Activated T-helper 1 cell treated with Interleukin-2 at 50 U/mL for 16 hours (primary cell): ENCODE results near the gene RNU6-9.
"Not testable (repeated sequence)": the region's sequence is repeated elsewhere in the genome, so short reads cannot be mapped to it uniquely, and the experiment has no call there.

ENCODE experiments used
- DNase-seq: peaks from one replicate; pipeline ENCODE4 v3.0.0-alpha.2; 2020; ENCODE audit warnings: low read depth

Gene RNU6-9

DNA sequence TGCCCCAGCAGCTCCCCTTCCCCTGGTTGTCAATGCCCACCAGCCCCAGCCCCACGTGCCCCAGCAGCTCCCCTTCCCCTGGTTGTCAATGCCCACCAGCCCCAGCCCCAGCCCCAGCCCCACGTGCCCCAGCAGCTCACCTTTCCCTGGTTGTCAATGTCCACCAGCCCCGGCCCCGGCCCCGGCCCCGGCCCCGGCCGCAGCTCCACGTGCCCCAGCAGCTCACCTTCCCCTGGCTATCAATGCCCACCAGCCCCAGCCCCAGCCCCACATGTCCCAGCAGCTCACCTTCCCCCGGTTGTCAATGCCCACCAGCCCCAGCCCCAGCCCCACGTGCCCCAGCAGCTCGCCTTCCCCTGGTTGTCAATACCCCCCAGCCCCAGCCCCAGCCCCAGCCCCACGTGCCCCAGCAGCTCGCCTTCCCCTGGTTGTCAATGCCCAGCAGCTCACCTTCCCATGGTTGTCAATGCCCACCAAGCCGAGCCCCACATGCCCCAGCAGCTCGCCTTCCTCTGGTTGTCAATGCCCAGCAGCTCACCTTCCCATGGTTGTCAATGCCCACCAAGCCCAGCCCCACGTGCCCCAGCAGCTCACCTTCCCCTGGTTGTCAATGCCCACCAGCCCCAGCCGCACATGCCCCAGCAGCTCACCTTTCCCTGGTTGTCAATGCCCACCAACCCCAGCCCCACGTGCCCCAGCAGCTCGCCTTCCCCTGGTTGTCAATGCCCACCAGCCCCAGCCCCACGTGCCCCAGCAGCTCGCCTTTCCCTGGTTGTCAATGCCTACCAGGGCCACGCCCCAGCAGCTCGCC lies 14.3 kb upstream of the RNU6-9 start:
- not testable (repeated sequence) for DNase-seq

DNA sequence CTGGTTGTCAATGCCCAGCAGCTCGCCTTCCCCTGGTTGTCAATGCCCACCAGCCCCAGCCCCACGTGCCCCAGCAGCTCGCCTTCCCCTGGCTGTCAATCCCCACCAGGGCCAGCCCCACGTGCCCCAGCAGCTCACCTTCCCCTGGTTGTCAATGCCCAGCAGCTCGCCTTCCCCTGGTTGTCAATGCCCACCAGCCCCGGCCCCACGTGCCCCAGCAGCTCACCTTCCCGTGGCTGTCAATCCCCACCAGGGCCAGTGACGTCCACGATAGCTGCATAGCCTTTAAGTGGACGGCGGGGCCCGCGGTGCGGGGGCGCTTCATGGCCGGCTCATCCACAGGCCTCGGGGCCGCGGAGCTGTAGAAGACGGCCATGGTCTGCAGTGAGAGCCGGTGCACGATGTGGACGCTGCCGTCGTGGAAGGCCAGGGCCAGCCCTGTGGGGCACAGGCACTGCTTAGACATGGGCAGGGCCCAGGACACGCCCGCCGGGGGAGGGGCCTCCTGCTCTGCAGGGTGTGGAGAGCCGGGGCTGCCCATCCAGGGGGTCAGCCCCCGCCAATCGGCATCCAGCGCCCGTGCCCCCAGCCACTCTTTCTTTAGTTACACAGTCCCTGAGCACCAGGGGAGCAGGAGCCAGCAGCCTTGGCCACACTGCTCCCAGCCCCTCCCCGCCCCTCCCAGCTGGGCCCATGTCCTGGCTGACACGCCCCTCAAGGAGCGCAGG lies 13.4 kb upstream of the RNU6-9 start:
- DNase-seq: no peak

DNA sequence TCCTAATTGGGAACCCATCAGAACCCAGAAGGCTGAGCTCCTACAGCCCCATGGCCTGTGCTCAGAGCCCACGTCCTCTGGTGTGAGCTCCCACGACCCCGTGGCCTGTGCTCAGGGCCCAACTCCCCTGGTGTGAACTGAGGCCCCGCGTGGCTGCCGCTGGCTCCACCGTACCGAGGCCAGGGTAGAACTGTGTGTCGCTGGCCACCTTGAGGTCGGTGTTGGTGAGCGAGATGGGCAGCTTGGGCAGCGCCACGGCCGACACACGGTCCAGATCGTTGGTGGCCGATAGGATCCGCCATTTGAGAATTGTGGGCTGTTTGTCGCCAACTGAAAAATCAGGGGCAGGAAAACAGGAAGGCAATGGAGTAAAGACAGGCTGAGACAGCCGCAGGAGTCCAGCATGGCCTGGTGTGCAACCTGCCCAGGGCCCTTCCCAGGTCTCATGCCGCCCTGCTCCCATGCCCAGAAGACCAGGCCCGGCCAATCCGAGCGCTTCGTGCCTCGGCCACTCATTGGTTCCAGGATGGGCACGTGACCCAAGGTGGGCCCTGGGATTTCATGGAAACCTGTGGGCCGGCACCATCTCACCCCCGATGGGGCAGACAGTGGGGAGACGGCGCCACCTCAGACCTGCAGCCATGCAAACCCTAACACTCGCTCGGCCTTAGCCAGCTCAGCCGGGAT lies 11.8 kb upstream of the RNU6-9 start:
- DNase-seq: no peak

DNA sequence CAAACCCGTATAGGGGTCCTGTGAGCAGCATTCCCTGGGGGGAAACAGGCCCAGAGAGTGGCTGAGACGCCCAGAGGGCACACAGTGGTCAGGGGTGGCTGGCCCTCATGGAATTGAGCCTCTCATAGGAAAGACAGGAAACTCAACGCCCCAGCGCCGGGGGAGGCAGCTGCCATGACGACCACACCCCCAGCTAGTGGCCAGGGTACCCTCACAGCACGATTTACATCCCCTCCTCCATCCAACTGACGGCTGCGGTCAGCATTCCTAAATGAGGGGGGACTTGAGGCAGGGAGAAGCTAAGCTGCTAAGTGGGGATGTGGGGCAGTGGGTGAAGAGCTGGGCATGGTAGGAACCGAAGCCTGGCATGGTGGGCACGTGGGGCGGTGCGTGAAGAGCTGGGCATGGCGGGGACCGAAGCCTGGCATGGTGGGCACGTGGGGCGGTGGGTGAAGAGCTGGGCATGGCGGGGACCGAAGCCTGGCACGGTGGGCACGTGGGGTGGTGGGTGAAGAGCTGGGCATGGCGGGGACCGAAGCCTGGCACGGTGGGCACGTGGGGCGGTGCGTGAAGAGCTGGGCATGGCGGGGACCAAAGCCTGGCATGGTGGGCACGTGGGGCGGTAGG lies 10.3 kb upstream of the RNU6-9 start:
- no peak for DNase-seq

DNA sequence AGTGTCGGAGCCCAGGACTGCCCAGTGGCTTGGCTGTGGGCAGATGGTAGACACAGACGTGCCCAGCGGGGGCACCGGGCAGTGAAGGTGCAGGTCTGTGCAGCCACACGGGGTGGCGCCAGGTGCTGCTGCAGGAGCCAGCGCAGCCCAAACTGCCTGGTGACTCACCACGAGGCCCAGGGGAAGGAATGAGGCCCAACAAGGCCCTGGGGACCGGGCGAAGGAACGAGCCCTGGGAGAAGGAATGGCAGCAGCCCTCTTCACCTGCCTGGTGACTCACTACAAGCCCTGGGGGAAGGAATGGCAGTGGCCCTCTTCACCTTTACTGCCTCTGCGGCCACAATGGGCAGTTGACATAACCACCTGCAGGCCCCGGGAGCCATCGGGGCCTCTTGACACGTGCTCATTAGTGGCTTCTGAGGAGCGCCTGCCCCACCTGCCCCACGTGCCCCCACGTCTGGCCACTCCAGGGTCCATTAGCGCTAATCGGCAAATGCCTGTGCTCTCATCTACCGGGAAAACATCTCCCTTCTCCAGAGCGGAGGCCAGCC lies 9.5 kb upstream of the RNU6-9 start:
- no peak for DNase-seq

DNA sequence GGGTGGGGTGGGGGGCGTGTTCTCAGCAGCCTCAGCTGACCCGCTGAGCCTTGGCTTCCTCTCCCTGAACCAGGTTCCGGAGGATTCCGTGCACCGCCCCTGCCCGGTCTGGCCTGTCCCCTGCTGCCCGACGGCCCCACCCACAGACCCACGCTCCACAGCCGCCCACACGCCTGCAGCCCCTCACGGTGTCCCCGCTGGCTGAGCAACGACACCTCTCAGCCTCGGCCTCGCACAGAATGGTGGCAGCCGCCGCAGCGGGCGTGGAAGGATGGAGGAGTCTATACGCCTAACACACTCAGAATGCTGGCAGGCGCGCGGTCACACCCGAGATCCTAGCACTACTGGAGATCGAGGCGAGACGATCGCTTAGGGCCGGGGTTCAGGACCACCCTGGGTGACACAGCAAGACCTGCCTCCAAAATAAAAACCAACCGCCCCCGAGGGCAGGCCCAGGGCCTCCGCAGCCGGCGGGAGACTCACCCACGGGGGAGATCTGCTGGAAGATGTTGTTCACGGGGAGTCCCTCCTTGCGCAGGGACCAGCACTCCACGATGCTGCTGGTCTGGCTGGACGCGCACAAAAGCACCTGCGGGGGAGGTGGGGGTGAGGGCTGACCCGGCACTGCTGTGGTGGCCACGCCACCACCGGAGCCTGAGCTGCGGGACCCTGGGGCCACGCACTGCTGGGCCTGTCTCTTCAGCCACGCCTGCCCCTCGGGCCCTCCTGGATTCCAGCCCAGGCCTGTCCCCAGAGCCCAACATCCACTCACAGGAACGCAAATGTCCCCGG lies 8.7 kb upstream of the RNU6-9 start:
- no peak for DNase-seq

DNA sequence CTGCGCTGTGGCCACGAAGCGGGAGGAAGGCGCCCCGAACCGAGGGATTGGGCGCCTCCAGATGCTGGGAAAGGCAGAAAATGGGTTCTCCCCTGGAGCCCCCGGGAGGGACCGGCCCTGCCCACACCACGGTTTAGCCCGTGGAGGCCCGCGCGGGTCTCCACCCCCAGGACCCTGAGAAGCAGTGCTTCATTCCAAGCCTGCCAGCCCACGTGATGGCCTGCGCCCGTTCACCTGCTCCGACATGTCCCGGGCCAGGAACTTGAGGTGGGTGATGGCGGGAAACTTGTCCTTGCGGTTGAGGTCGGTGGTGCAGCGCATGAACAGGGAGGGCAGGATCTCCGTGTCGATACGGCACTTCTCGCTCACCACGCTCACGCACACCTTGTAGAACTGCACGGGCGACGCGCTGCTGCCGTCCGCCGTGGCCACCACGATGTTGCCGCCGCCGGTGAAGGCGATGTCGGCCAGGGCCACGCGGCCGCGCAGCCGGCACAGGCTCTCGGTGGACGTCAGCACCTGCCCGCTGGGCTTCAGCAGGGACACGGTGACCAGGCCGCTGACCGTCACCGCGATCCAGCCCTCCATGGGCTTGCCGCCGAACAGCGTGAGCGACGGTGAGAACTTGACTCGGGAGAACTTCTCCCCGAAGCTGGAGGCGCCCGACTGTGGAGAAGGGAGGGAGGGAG lies 7.6 kb upstream of the RNU6-9 start:
- no peak for DNase-seq

DNA sequence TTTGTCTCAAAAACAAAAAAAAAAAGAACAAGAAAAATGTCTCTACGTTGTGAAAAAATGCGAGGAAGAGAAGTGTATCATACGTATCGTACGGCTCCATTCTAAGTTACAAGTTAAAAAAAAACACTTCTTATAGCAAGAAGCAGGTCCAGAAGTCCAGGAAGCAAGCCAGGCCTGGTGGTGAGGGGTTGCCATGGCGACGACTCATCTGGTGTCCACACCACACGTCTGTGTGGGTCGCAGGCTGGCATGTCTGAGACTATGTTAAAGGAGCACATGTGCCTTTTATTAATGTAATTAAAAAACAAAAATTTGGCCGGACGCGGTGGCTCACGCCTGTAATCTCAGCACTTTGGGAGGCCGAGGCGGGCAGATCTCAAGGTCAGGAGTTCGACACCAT lies 6.2 kb upstream of the RNU6-9 start:
- no peak for DNase-seq

DNA sequence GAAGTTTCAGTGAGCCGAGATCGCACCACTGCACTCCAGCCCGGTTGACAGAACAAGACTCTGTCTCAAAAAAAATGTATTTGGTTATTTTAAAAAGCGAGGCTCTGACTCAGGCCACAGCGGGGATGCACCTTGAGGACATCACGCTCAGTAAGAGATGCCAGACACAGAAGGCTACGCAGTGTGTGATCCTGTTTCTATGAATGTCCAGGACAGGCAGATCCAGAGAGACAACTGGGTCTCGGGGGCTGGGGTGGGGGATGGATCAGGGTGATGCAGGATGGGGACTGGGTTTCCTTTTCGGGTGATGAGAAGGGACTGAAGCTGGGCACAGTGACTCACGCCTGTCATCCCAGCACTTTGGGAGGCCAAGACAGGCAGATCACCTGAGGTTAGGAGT lies 5.7 kb upstream of the RNU6-9 start:
- DNase-seq: no peak

DNA sequence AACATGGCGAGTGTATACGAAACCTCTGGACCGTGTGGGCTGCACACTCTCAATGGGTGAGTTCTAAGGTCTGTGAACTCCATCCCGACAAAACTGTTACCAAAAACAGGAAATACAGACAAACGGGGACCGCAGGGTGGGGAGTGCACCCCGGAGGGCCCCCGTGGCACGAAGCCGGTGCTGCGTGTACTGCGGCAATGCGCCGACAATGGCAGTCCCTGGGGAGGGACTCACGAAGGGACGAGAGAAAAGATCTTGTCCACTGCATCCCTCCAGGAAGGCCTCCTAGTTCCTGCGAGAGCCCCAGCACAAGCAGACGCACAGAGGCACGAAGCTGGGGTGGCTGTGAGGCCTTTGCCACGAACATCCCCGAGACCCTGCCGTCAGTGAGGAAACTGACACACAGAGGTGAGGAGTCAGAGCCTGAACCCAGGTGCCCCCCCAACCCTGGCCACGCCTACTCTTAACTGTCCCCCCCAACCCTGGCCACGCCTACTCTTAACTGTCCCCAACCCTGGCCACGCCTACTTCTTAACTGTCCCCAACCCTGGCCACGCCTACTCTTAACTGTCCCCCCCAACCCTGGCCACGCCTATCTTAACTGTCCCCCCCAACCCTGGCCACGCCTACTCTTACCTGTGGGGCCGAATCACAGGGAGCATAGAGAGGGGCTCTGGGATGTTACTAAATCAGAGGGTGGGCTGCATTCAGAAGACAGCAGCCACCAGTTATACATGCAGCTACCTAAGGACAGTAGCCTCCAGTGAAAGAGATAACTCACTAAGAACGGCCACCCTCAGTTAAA lies 4.5 kb upstream of the RNU6-9 start:
- peak; percentile 36 for DNase-seq

DNA sequence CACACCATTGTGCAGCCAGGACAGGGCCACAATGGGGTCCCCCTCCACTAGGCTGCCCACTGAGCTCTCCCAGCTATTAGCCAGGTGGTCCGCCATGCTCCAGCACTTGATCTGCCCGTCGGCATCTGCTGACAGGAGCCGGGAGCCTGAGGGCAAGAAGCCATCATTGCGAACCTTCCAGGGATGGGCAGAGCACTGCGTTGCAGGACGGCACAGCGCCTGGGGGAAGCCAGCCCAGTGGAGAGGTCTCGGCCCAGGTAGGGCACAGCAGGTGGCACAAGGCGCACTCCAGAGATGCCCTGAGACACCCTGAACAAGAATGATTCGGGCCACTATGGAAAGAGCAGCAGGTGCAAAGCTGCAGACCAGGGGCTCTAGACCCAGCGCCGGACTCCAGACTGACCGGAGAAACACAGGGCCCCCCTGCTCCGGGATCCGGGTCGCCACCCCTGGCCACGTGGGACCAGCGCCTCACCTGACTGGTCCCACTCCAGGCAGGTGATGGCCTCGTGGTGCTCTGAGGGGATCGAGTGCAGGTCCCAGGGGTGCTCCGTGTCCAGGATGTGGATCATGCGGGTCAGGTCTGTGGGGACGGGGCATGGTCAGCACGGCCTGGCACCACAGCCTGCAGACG lies 3.5 kb upstream of the RNU6-9 start:
- DNase-seq: no peak

DNA sequence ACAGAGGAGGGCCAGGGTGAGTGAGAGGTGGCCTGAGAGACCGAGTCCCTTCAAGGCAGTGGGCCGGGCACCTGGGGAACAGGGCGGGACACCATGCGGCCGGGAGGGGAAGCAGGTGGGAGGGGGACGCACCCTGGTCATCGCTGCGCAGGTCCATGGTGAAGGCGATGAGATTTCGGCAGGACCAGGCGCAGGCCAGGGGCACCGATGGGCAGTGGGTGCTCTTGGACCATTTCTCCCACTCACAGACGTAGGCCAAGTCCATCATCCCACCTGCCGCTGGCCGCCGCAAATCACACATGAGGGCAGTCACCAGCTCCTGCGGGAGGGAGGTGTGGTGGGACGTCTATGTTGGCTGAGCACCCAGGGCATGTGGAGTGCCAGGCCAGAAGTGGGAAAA lies 2.5 kb upstream of the RNU6-9 start:
- DNase-seq: no peak

DNA sequence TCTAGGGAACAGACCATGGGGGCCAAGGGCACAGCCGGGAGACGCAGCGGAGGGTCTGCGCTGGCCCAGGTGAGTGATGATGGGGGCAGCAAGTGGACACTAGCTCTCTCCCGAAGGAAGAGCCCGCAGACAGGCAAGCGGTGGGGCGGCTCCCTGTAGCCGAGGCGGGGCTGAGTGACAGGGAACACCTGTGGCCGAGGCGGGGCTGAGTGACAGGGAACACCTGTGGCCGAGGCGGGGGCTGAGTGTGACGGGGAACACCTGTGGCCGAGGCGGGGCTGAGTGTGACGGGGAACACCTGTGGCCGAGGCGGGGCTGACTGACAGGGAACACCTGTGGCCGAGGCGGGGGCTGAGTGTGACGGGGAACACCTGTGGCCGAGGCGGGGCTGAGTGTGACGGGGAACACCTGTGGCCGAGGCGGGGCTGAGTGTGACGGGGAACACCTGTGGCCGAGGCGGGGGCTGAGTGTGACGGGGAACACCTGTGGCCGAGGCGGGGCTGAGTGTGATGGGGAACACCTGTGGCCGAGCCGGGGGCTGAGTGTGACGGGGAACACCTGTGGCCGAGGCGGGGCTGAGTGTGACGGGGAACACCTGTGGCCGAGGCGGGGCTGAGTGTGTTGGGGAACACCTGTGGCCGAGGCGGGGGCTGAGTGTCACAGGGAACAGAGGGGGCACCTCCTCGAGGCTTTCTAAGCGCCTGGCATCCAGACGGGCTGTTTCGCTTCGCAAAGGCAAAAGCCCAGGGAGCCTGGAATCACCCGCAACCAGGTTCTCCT lies 1.7 kb upstream of the RNU6-9 start:
- not testable (repeated sequence) for DNase-seq

DNA sequence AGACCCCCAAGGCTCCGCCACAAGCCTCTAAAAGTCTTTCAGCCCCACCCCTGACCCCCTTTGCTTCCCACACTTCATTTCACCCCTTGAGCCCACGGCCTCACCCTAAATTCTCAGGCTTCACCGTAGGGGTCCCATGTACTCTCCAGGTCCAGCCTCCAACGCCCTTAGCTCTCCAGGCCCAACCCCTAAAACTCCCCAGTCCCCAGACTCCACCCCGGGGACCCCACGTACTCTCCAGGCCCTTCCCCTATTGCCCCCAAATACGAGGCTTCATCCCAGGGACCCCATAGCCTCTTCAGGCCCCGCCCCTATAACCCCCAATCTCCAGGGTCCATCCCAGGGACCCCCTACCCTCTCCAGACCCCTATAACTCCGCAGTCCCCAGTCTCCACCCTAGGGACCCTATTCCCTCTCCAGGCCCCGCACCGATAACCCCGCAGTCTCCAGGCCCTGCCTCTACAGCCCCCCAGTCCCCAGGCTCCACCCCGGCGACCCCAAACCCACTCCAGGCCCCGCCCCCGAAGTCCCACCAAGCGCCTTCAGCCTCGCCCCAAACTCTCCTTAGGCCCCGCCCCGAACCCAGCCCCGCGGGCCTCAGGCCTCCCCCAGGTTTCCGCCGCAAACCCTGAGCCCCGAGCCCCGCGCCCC lies 916 bp upstream of the RNU6-9 start:
- DNase-seq: no peak

DNA sequence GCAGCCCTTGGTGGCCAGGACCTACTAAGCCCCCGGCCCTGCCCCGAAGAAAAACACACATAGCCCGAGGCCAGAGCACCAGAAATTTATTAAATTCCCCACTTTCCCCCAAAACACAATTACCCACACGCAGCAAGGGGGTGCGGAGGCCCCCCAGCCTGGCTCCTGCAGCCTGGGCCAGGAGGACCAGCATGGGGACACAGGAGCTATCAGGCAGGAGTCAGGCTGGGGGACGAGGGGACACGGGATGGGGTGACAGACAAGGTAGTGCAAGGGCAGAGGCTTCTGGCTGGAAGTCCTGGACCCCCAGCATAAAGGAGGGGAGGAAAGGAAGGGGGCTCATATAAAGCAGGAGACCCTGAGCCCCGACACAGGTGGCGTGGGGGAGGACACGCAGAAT lies 3.1 kb downstream of the RNU6-9 start:
- no peak for DNase-seq

DNA sequence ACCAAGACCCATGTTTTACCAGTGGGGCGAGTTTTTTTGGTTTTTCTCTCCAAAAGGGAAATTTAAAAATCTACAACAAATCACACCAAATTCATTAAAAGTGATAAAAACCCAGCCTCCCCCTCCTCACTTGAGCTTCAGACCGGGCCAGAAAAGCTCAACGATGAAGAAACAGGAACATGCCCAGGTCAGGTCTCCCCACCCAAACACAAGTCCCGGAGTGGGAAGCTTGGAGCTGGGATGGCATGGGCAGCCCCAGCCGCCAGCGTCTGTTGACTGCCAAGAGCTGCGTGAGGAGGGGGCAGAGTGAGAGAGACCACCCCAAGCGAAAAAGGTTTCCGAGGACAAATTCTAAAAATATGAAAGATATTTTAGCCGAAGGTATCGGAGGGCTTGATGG lies 3.7 kb downstream of the RNU6-9 start:
- no peak for DNase-seq

DNA sequence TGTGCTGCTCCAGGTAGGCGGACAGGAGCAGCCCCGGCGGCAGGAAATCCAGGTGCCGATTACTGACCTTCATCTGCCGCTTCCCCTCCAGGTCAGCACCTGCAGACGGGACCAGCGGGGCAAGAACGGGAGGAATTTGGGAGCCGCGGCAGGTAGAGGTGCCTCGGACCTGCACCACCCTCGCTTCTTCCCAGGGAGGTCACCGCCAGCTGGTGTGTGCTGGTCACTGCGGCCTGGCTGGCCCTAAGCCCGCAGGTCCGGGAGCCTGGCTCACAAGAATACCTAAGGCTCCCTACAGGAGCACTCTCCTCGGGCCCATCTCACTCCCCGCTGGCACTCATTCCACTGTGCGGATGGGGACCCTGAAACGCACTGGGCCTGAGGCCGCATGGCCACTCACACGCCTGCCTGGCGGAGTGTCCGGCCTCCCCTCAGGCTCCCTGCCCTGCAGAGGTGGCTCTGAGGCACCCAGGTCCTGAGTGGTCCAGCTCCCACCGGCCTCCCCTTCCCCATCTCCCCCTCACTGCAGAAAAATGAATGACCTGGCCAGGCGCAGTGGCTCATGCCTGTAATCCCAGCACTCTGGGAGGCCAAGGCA lies 4.3 kb downstream of the RNU6-9 start:
- DNase-seq: no peak

DNA sequence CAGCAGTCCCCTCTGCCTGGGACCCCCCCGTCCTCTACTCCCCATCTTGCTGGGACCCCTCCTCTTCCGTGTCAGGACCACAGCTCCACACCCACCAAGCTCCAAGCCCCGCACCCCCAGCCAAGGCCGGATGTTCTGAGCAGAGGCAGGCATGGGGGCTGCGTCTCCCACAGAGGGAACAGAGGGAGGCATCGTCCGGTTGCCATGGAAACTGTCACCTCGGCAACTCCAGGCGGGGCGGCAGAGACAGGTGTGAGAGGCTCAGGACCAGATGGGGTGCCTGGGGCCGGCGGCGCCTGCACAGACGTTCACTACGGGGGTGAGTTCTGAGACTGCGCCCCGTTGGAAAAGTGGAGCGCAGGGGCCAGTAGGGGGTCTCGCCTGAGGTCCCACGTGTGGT lies 5.4 kb downstream of the RNU6-9 start:
- DNase-seq: no peak
